T-helper 22 cell (primary cell): ENCODE data around the gene CFAP141.
"Not testable (repeated sequence)": the region's sequence is repeated elsewhere in the genome, so short reads cannot be mapped to it uniquely, and the experiment has no call there.

Source experiments
- DNase-seq: peaks from one replicate; pipeline ENCODE4 v3.0.0-alpha.2; 2020; ENCODE audit warnings: low read depth

CFAP141 gene

DNA sequence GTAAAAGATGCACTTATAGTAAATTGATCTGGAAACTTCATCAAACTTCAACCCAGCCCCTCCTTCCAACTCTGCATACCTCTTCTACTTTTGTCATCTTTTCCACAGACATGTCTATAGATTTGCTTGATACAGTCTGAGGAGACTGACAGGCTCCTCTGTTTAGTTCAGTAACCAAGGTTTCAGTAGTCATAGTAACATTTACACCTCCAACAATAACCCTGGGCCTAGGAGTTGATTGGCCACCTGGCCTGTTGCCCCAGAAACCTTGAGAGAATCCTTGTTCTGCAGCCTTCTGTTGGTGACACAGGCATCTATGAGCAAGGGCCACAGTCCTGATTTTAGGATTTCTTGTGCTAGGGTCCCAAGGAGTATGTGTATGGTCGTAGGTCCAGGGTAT, at the start of gene CFAP141:
Gene CFAP141 (minus strand): TSS at position 138 of the 400 bp plus-strand sequence. CDS start 26 bp downstream, at position 112.
- no peak for DNase-seq

DNA sequence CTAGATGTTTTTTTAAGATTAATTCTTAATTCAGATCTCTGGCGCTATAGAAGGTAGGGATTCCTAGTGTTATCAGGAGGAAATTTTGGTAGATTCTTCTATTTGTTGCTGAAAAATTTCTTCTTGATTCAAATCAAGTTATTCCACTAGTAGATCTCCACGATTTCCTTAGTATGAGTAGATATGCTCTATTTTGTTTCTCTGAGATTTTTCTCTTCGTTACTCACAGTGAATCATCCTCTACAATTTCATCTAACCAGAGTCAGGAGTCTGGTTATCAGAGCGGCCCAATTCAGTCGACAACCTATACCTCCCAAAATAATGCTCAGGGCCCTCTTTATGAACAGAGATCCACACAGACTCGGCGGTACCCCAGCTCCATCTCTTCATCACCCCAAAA, 47.5 kb upstream of the CFAP141 start:
- no peak for DNase-seq

DNA sequence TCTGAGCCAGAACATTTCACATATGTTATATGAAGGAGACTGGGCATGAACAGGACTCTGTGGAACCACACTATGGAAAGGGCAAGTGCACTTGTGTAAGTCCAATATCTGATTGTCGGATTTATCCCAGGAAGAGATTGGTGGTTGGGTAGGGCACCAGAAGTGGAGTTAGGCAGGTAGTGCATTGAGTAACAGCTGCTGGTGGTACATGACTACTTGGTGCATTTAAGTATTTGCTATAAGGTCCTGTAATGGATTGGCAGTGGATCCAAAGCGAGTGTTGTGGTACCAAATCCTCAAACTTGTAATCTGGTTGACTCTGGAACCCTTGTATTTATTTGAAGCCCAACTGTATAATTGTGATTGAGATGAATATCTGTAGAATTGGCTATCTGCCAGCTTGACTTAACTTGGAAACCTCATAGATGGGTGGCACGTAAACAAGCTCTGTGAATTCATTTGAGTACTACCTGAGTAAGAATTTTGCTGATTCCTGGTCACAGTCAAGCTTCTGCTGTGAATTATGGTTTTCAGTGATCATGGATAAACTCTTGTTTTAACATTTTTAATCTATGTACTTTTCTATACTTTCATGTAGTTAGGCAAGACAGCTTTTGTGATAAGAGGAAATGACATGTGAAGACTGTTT, 35.7 kb upstream of the CFAP141 start:
- no peak for DNase-seq

DNA sequence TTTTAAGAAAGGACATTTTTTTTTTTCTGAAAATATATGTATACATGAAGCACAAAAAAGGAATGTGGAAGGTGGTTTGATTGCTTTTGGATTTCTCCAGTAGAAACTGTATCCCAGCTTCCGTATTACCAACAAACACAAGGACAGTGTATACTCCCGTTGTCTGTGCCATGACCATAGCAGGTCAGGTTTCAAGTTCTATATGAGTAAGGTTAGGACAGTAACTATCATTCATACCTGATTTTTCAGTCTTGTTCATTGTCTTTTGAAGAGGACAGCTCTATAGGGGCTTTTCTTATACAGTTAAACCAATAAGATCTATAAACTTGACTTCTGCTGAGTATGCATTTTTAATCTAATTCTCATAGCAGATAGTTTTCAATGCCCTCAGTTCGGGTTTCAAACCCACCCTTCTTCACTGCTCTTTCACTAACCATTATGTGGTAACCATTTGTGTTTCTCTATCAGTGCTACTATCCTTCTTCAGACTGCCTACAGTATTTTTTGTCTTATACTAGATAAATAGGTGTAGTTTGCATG, 34.2 kb upstream of the CFAP141 start:
- no peak for DNase-seq

DNA sequence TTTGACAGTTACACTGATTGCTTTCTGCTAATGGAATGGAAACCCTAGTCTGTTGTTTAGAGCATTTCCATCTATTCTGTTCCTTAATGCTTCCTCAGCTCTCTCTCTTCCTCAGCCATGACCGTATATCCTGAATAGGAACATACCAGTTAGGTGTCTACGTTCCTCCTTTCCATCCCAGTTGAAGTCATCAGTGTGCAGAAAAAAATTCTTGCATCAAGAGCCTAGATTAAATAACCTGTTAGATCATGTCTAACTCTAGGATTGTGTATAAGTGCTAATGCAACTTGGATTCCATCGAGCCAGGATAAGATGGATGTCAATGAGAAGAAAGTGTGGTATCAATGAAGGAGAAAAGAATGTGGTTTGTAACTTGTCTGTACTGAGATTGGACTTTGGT, 33.4 kb upstream of the CFAP141 start:
- DNase-seq: no peak

DNA sequence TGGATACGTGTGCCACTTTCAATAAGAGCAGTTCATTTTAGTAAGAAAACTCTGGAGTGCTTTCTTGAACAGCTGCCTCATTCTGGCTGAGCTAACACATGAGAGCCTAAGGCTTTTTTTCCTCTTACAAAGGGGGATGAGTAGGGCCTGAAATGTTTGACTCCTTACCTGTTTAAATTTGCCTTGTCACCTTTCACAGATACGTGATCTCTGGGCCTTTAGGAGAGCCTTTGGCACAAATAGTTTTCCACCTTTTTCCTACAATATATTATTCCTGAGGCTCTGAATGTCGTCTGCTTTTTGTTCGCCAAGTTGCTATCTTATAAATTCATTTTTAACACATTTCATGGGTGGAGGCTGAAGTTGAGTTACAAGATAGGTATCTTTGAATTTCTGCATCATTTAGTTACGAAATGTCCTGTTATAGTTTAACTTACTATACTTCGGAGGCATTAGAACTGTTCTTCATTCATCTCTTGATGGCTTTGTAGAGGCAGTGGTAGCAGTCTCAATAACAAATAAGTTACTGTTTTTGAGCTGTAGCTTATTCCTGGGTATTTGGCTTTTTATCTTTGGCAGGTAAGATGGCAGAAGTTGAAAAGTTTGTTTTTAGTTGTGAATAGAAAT, 31.9 kb upstream of the CFAP141 start:
- DNase-seq: no peak

DNA sequence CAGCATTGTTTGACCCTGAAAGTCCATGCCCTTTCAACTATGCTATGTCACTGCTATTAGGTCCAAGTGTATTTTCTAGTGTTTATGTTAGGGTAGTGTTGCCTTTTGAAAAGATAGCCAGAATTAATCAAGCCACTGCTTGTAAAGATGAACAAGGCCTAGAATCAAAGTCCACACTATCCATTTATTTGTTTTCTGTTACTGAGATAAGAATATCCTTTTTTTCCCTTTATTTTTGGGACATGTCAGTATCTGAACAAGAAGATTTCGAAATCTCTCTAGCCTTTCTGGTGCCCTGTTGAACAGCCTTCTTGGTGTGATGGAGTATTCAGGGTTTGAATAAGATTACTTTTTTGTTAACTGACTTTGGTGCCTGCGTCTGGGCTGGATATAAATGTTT, 31.3 kb upstream of the CFAP141 start:
- DNase-seq: no peak

DNA sequence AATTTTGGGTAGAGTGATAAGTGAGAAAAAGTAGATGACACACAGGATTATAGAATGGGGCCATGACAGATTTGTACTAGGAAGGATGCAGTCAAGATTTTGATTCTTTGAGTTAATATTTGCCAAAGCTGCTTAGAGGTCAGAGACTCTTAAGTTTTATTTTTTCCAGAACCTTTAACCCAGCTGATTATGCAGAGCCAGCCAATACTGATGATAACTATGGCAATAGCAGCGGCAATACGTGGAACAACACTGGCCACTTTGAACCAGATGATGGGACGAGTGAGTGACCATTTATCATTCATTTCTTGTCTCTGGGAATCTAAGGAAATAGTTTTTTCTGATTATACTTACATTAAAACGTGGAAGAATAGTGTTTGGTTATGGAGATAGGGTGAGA, 30.7 kb upstream of the CFAP141 start:
- no peak for DNase-seq

DNA sequence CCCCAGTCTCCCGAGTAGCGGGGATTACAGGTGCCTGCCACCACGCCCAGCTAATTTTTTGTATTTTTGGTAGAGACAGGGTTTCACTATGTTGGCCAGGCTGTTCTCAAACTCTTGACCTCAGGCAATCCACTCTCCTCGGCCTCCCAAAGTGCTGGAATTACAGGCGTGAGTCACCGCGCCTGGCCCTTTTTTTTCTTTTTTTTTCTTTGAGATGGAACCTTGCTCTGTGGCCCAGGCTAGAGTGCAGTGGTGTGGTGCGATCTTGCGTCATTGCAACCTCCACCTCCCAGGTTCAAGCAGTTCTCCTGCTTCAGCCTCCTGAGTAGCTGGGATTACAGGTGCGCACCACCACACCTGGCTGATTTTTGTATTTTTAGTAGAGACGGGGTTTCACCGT, 27.0 kb upstream of the CFAP141 start:
- not testable (repeated sequence) for DNase-seq

DNA sequence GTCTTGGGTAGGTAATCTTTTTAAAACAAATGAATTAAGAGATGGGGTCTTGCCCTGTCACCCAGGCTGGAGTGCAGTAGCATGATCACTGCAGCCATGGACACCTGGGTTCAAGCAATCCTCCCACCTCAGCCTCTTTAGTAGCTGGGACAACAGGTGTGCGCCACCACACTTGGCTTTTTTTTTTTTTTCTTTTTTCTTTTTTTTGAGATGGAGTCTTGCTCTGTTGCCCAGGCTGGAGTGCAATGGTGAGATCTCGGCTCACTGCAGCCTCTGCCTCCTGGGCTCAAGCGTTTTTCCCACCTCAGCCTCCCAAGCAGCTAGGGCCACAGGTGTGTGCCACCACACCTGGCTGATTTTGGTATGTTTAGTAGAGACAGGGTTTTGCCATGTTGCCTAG, 25.0 kb upstream of the CFAP141 start:
- not testable (repeated sequence) for DNase-seq

DNA sequence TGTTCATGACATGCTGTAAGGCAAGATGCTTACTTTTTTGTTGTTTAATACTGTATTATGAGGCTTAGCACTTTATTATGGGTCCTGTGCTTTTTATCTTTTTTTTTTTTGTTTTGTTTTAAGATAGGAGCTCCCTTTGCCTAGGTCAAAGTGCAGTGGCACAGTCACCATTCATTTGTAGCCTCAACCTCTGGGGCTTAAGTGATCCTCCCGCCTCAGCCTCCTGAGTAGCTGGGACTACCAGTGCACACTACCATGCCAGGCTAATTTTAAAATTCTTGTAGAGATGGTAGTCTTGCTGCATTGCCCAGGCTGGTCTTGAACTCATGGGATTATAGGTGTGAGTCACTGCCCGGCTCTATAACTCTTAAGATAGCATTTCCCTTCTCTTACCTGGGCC, 19.2 kb upstream of the CFAP141 start:
- no peak for DNase-seq

DNA sequence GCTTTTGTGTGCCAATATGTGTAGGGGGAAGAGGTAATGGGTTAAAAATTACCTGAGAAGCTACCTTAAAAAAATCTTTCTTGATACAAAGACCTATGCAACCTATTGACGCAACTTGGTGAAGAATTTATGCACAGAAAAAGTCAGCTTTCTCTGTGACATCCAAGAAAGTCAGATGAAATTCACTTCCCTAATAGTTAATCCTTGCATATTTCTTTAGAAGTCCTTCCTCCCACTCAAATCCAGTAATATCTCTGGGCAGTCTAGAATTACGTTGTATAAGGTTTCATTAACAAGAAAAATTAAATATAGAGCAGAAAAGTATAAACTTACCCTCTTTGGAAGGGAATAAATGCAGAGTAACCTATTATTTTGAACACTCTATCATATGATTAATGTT, 17.5 kb upstream of the CFAP141 start:
- no peak for DNase-seq

DNA sequence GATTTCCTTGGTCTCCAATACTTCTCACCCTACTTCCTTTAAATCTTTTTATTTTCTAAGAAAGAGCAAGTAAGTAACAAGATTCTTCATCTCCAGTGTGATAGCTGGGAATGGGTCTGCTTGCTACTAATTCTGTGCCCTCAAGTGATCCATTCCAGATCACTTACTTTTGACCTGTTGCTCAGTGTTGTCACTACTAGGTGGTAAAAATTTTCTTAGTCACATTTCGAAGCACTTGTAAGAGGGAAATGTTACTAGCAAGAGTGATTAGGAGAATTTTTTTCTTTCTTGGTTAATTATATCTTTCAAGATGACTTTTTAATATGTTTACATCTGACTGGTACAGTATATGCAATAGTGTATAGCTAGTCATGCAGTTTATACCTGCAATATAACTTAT, 16.8 kb upstream of the CFAP141 start:
- no peak for DNase-seq

DNA sequence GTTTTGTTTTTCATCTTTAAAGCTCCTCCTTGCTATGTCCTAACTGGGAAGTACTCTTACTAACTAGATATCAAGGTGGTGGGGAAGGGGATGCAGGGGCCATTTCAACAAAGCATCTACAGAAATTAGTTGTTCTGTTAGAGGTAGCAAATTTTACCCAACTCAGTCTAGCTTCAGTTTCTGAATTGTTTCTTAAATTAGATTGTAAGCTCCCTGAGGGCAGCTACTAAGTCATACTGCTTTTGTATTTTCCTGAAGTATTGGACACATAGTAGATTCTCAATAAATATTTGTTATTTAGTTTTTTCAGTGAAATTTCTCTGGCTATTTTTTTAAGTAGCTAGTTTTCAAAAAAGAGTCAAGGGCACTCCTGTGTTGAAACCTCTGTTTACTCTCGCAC, 16.4 kb upstream of the CFAP141 start:
- DNase-seq: no peak

DNA sequence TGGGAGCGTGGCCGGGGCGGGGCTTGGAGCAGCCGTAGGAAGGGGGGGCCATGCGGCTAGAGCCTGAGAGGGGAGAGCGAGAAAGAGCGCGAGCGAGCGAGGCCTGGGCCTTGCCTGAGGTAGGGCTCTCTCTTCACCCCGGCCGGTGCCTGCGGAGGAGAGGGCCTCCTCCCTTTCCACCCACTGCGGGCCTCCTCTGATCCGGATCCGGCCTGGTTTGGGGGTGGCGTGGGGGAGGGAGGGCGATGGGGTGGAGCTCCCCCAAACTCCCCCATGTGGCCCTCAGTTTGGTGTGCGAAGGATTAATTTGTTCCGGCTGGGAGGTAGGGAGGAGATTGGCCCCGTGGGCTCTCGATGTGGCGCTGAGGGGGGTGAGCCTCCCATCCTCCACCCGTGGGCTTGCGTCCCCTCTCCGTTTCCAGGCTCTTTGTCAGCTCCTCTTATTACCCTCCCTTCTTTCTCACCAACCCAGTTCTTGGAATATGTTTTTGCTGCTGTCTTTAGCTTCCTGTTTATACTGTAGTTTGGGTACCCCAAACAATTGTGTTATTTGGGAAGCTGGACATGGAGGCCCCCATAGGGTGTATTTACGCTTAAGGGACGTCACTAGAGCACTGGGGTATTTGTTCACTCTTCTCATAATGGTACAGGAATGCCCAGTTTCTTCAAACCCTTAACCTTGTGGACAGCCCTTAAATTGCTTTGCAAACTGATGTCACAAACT, 15.3 kb upstream of the CFAP141 start:
- peak; percentile 67 for DNase-seq

DNA sequence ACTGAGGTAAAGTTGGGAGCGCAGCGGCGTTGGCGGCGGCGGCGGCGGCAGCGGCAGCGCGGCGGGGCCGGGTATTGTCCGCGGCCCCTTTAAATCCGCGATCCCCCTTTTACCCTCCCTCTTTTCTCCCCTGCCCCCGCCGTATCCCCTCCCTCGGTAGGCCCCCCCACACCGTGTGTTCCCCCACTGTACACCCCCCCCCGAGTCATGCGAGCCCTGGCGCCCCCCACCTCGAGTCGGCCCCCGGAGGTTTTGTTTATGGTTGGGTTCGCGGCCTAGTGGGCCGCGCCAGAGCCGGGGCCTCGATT, 14.8 kb upstream of the CFAP141 start:
- DNase-seq: no peak

DNA sequence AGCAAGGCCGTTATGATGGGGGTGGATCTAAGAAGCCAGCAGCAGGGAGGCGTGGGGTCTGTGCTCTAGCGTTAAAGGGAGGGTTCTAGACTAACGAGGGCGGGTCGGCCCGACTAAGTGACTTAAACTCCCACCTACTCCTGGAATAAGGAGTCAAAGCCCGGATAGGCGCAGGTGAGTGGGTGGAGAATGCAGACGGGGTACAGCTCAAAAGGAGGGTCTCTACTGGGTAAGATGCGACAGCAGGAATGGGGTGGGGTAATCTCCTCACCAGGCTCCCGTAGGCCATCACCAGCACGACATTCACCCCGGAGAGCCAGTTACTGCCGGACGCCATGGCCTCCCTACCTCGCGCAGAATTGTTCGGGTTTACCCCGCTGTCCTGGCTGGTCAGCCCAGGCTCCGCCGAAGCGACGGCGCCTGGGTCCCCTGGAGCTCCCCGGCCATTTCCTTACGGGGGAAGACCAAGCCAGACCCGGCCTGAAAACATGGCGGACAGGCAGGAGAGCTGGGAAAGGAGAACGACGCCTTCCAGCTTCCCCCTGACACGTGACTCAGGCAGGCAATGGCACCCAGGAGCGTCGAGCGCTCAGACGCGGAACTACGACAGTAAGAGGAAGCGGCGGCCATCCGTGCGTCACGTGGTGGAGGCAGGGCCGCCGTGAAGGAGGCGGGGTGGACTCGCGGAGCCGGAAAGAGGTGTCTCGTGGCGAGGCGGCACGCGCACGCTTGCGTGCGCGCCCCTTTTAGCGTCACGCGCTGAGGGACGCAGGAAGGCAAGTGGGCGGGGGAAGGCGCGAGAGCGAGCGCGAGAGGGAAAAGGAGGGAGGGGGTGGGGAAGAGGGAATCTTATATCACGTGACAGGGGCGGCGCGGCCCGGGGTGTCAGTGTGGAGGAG, 14.2 kb upstream of the CFAP141 start, which contains the start of gene UBAP2L:
Gene UBAP2L (plus strand): TSS at position 885 of the 899 bp plus-strand sequence. CDS start 4,169 bp downstream, outside the sequence.
- peak; percentile 98 for DNase-seq

DNA sequence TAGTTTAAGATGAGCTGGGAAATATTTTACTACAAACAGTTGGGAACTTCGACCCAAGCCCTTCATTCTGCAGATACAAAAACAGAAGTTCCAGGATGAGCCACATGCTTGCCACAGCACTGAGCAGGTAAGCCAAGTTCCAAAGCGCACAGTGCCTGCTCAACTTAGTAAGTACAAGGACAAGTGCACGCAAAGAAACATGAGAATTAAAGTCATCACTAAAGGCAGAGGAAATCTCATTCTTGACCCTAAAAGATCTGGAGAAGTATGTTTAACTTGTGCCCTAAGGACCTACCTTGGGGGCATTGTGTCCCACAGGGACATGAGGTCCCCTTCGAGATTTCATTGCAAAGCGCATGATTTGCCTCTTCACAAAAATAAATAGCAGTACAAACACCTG, 13.4 kb upstream of the CFAP141 start:
- DNase-seq: no peak

DNA sequence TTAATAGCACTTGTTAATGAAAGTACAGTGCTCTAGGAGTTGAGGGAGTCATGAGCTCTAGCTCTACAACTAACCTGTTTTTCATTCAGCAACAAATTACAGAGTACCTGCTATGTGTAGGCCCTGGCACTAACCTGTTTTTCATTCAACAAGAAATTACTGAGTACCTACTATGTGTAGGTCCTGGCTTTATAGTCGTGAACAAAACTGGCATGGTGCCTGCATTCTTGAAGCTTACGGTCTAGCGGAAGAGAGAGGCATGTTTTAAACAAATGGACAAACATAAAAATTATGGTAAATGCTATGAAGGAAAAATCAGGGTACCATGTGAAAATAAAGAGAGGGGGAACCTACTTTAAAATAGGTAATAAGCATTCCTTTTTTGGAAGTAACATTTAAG, 12.4 kb upstream of the CFAP141 start:
- no peak for DNase-seq

DNA sequence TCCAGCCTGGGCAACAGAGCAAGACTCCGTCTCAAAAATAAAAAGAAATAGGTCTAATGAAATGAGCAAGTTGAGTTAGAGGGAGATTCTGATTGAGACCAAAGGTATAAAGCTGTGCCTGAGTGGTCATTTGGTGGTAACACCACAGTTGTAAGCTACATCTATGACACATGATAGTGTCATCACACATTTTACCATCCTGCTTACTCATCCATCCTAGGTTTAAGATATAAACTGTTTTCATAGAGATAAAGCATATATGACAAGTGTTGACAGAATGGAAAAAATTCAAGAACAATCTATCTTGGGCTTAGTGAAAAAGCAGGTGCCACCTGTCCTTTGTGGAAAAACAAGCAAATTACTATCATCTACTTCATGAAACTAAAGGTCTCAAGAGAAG, 7.1 kb upstream of the CFAP141 start:
- no peak for DNase-seq

DNA sequence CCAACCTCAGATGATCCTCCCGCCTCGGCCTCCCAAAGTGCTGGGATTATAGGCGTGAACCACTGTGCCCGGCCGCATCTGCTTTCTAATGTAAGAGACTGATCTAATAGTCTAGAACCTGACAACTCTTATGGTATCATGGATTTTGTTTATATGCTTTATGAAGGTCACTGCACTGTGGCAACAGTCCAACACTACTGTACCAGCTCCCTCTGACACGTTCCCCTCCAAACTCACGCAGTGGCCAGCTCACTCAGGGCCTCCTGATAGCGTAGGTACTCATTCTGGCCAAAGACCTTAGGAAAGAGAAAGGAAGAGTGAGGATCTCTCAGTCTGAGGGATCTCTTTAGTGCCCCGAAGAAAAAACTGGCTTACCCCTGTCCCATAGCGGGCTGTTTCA, 6.0 kb upstream of the CFAP141 start:
- no peak for DNase-seq
